KOPT-K1 (cell line): Measurements from ENCODE around the gene ULK1.

Experiments used
- H3K27ac ChIP-seq: fragments of 200-600 bp; sonication (generic); 2 replicates; pipeline ENCODE4 v1.5.1; 2016; ENCODE audit warnings: antibody characterized with exemption, mild to moderate bottlenecking, low read depth, low read length; ENCODE audit not compliant: poor library complexity, severe bottlenecking
- H3K36me3 ChIP-seq: fragments of 200-600 bp; sonication (generic); 2 replicates; pipeline ENCODE4 v1.5.1; 2017; ENCODE audit warnings: antibody characterized with exemption, mild to moderate bottlenecking, low read length, moderate library complexity; ENCODE audit not compliant: insufficient read depth
- H3K9me3 ChIP-seq: fragments of 200-600 bp; sonication (generic); 2 replicates; pipeline ENCODE4 v1.5.1; 2017; ENCODE audit warnings: antibody characterized with exemption, low read length, mild to moderate bottlenecking; ENCODE audit not compliant: insufficient read depth, poor library complexity, severe bottlenecking

Gene ULK1

DNA sequence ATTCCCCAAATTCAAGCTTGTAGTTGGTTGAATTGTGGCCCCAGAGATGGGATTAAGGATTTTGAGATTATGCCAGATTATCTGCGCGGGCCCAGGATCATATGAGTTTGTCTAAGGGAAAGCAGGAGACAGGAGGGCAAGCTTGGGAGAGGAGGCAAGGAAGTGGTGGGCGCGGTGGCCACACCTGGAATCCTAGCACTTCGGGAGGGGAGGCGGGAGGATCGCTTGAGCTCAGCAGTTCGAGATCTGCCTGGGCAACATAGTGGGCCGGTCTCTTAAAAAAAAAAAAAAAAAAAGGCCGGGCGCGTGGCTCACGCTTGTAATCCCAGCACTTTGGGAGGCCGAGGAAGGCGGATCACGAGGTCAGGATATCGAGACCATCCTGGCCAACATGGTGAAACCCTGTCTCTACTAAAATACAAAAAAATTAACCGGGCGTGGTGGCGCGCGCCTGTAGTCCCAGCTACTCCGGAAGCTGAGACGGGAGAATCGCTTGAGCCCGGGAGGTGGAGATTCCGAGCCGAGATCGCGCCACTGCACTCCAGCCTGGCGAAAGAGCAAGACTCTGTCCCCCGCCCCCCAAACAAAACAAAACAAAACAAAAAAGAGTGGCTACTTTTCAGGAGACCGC is 33.8 kb downstream of the ULK1 start:
- Histone ChIP-seq H3K27ac (peak overlapping the region; percentile 49), H3K9me3 (no peaks in the 10 kb centered on the region), H3K36me3 (peaks cover 30% of the 10 kb centered on the region)

DNA sequence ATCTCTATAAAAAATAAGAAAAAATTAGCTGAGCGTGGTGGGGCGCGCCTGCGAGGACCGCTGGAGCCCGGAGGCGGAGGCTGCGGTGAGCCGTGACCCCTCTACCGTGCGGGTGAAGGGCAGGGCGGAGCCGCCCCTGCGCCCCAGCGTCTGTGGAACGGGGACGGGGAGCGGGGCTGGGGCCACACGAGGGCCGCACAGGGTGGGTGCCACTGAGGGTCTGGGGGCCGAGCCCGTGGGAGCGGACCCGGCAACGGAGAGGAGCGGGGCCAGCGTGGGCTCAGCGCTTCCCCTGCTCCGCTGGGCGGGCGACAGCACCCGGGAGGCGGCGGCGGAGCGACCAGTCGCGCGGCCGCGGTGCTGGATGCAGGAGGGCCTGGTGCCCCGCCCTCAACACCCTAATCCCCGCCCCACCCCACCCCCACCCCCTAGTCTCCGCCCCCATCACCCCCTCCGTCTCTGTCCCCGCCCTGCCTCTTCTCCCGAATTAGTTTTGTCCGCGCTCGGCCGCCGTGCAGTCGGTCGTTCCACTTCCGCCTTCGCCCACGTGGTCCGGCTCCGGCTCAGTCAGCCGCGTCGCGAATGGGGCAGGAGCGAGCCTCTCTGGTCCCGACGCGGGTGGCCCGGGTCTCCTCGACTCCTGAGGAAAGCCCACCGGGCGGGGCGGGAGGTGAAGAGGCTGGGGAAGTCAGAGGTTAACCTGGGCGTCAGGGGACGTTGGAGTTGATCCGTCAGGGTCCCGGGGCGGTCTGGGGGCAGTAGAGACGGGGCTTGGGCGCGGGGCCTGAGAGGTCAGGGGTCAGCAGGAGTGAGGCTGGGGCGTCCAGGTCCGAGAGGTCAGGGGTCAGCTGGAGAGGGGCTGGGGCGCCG is 34.5 kb downstream of the ULK1 start, which contains the start of gene PUS1:
Gene PUS1 (plus strand): TSS at position 566 of the 870 bp plus-strand sequence. CDS start 447 bp downstream, outside the sequence.
- Histone ChIP-seq H3K36me3 (peaks cover 38% of the 10 kb centered on the region), H3K27ac (peak within 1 kb of the TSS; percentile 90)

GRCh38 chr12:131929581-131930456 is 35.4 kb downstream of the ULK1 start:
- H3K27ac ChIP-seq, result peak overlapping the region; percentile 90

More for the DNA sequence above, 34.5 kb downstream of the ULK1 start, which contains the start of gene PUS1:
- H3K9me3 ChIP-seq, result no peaks in the 10 kb centered on the region

GRCh38 chr12:131930510-131930909 is 36.1 kb downstream of the ULK1 start:
- H3K36me3 ChIP-seq, result peaks cover 53% of the 10 kb centered on the region
- peak overlapping the region; percentile 90 for H3K27ac ChIP-seq
- no peaks in the 10 kb centered on the region for H3K9me3 ChIP-seq

More at GRCh38 chr12:131929581-131930456, 35.4 kb downstream of the ULK1 start:
- H3K9me3 ChIP-seq, result no peaks in the 10 kb centered on the region
- peaks cover 47% of the 10 kb centered on the region for H3K36me3 ChIP-seq

GRCh38 chr12:131933387-131933786 is 39.0 kb downstream of the ULK1 start:
- H3K27ac ChIP-seq, result no peak overlapping the region
- no peaks in the 10 kb centered on the region for H3K9me3 ChIP-seq
- H3K36me3 ChIP-seq, result peaks cover 82% of the 10 kb centered on the region

DNA sequence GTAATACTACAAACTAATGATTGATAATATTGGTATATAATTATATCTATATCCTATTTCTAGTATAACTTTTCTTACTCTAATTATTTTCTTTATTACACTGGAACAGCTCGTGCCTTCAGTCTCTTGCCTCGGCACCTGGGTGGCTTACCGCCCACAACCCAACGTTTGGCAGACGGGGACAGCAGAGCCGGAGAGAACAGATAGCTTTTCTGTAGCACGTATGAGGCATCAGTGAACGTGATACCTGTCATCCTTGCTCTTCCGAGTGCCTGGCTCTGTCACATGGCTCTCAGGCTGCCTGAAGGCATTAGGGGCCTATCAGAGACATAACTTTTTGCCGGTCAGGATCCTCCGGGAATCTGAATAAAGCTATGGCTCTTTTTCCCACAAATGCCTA is 40.1 kb downstream of the ULK1 start:
- Histone ChIP-seq H3K27ac (no peak overlapping the region), H3K36me3 (peaks cover 94% of the 10 kb centered on the region), H3K9me3 (no peaks in the 10 kb centered on the region)

DNA sequence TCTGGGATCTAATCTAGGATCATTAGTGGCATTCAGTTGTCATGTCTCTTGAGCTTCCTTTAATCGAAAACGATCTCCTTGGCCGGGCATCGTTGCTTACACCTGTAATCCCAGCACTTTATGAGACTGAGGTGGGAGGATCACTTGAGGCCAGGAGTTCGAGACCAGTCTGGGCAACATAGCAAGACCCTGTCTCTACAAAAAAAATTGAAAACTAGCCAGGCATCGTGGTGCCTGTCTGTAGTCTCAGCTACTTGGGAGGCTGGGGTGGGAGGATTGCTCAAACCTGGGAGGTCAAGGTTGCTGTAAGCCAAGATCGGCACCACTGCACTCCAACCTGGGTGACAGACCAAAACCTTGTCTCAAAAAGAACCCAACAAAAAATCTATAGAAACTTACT is 43.7 kb downstream of the ULK1 start:
- no peaks in the 10 kb centered on the region for H3K9me3 ChIP-seq
- H3K27ac ChIP-seq, result no peak overlapping the region
- peaks cover 100% of the 10 kb centered on the region for H3K36me3 ChIP-seq

DNA sequence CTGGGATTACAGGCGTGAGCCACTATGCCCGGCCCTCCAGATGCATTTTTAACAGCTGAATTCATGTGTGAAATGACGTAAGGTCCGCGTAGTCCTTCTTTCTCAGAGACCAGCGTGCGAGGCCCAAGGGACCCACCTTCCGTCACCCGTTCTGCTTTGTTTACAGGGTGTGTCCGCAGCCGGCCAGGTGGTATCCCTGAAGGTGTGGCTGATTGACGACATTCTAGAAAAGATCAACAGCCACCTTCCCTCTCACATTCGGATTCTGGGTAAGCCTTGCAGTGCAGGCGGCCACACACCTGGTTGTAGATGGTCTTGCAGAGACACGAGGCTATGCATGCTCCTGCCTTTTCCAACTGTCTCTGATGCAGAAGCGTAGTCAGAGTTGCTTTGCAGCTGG is 44.6 kb downstream of the ULK1 start:
- no peak overlapping the region for H3K27ac ChIP-seq
- H3K36me3 ChIP-seq, result peaks cover 100% of the 10 kb centered on the region
- no peaks in the 10 kb centered on the region for H3K9me3 ChIP-seq

- Histone ChIP-seq H3K27ac (no peak overlapping the region), H3K36me3 (peaks cover 100% of the 10 kb centered on the region), H3K9me3 (no peaks in the 10 kb centered on the region)
Observed at GRCh38 chr12:131940141-131940547, 45.7 kb downstream of the ULK1 start.

- Histone ChIP-seq H3K27ac (no peak overlapping the region), H3K36me3 (peaks cover 89% of the 10 kb centered on the region), H3K9me3 (no peaks in the 10 kb centered on the region)
Observed at GRCh38 chr12:131941116-131941986, 46.9 kb downstream of the ULK1 start.

DNA sequence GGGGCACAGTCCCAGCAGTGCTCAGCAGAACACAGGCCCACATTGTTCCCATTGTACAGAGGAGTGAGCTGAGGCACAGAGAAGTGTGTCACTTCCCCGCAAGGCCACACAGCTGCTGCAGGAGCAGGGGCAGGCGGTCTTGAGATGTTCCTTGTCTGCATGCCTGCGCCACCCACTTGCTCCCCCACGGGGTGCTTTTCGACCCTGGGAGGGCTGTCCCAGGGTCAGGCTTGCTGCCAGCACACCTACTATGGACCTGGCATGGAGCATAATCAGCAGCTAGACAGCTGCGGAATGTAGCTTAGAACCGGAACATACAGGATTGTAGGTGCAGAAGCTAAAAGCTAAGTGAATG is 47.5 kb downstream of the ULK1 start:
- Histone ChIP-seq H3K27ac (no peak overlapping the region), H3K36me3 (peaks cover 83% of the 10 kb centered on the region), H3K9me3 (no peaks in the 10 kb centered on the region)

GRCh38 chr12:131942671-131943070 is 48.2 kb downstream of the ULK1 start:
- Histone ChIP-seq H3K27ac (no peak overlapping the region), H3K36me3 (peaks cover 76% of the 10 kb centered on the region), H3K9me3 (no peaks in the 10 kb centered on the region)

- H3K27ac ChIP-seq, result no peak overlapping the region
- no peaks in the 10 kb centered on the region for H3K9me3 ChIP-seq
- H3K36me3 ChIP-seq, result peaks cover 69% of the 10 kb centered on the region
Observed at GRCh38 chr12:131943389-131943788, 49.0 kb downstream of the ULK1 start.

DNA sequence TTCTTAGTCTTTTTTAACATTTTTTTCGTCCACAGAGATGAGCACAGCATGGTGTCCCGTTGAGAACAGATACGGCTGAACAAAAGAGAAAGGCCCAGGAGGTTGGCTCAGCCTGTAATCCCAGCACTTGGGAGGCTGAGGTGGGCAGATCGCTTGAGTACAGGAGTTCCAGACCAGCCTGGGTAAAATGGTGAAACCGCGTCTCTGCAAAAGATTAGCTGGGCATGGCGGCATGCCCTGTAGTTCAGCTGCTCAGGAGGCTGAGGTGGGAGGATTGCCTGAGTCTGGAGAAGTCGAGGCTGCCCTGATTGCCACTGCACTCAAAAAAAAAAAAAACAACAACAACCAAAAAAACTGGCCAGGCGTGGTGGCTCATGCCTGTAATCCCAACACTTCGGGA is 49.5 kb downstream of the ULK1 start:
- H3K36me3 ChIP-seq, result peaks cover 64% of the 10 kb centered on the region

More for the DNA sequence above, 49.5 kb downstream of the ULK1 start:
- no peaks in the 10 kb centered on the region for H3K9me3 ChIP-seq
- no peak overlapping the region for H3K27ac ChIP-seq
